CD4-positive, alpha-beta T cell treated with Interferon alpha-2 for 1 hour (primary cell): ENCODE results near the gene HNRNPR.

Experiments used
- DNase-seq, 2 donors: peaks; one replicate each; pipeline ENCODE4 v3.0.0-alpha.2; 2020 to 2022

The HNRNPR gene

DNA sequence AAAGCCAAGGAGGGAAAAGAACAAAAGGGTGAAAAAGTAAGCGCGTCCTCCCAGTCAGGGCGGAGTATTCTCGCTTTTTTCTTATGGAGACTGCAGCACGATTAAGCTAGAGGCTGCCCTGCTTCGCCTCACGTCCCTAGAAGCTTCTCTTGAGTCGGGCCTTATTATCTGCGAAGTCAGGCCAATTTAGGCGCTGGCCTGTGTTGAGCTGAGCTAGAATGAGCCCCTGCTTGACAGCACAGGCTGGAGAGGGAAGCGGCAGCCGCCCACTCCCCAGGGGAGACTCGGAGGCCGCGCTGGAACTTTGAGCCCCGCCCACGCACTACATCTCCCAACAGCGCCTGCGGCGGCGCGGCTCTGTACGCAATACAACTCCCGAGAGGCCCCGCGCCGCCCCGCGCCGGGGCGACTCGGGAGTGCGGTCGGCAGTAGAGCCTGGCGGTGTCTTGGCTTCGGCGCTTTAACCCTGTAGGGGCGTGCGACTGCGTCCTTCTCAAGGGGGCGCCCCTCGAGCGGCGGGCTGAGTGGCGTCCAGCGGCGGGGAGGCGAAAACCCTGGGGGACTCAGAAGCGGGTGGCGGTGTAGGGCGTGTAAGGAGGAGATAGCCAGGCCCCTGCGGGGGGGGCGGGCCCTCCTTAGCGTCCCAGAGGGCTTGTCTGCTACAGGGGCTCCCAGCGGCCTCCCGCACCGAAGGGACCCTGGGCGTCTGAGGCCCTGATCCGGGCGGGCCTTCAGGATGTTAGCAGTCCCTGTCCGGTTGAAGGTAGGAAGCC is 24.7 kb upstream of the HNRNPR start:
- DNase-seq, result peak; percentile 84 to 88

DNA sequence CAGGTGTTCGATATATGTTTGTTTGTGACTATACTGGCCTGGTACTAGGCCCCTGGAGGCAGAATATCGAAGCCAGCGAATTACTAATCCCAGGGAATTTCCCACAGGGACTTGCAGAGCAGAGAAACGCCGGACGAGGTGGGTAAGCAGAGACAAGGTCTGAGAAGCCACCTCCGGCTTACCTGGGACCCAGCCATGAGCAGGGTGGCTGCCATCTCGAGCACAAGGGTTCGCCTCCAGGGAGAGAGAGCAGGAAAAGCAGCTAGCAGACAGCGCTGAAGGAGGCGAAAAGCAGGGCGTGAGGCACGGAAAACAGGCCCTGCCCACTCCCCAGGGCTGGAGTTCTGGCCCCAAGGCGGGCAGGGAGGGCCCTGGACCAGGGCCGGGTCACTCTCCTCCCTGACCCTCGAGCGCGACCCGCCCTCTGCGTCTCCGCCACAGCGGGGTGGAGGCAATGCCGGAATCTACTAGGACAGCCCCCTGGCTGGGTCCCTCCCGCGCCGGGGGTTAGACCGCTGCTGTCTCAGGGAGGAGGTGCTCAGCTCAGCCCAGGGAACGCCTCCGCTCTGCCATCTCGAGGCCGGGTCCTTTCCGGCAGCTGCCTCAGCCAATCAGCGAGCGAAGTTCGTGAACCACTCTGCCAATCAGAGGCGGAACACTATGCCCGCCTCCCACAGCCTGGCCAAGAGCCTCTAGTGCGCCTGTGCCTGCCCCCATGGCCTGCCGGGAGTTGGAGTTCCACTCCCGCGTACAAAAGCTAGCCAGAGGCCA is 23.9 kb upstream of the HNRNPR start:
- DNase-seq, result peak; percentile 98 to 99

DNA sequence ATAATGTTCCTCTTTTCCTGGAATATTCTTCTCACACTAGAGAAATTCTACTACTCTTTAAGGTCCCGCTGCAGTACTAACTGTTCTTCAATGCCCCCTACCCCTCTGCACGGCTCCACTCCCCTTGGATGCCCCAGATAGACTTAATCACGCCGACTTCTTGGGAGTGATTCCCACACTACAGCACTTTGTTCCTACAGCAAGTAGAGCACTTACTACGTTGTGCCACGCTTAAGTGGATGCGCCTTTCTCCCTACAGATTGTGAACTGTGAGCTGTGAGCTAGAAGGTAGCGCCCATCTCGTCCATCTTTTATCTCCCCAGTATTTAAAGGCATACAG is 23.3 kb upstream of the HNRNPR start:
- DNase-seq, result no peak

DNA sequence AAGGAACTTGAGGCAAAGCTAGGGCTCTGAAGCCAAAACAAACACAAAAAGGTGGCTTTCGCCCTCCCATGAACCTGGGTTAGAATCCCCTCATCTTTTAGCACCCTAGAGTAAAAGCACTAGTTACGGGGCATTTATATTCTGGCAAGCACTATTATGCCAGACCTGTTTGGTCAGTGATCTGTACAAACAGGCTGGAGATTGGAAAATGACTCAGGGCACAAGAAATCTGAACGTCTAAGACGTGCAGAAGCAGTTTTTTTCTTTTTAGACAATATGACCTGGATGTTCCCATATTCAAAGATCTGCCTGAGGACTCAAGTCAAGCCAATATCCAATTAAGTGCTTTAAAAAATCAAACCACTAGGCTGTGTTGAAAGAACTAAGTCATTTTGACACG is 22.5 kb upstream of the HNRNPR start:
- DNase-seq, result no peak

DNA sequence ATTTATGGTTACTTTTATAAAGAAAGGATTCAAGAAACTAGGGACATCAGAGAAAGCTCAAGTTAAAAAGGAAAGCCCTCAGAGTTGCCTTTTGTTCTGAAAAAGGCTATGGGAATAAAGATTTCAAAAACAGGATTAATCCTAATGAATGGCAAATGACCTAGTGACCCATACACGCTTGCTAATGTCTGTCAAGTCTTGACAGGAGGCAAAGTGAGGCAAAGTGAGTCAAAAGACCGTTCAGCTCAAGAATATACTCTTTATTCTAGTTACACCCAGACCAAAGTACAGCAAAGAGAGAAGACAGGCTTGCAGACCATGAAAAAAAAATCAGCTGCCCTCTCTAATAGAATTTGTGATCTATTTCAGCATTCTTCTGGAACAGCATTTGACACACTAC is 22.1 kb upstream of the HNRNPR start:
- no peak for DNase-seq

DNA sequence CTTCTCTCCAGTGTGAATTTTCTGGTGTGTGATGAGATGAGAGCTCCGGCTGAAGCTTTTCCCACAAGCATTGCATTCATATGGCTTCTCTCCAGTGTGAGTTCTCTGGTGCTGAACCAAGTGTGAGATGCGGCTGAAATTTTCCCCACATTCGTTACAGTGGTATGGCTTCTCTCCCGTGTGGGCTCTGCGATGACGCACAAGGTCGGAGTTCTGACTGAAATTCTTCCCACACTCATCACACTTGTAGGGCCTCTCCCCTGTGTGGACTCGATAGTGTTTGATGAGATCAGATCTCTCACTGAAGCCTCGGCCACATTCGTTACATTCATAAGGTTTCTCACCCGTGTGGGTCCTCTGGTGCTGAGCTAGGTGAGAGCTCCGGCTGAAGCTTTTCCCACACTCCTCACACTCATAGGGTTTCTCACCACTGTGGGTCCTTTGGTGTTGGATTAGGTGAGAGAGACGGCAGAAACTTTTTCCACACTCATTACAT is 18.2 kb upstream of the HNRNPR start:
- DNase-seq, result no peak

DNA sequence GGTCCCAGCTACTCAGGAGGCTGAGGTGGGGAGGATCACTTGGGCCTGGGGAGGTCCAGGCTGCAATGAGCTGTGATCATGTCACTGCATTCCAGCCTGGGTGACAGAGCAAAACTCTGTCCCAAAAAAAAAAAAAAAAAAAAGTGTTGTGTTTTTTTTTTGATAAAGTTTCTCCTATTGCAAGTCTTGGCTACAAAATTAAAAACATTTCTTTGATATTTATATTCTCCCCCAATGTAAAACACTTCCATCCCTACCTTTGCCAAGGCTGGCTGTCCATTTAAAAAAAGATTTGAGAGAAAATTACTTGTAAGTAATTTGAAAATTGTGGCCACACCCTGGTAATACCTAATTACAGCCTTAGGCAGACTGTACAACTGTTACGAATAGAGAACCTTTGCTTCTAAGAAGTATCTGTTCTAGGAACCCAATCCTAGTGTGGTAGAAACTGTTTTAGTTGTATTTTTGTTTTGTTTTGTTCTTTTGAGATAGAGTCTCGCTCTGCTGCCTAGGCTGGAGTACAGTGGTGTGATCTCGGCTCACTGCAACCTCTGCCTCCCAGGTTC is 14.3 kb upstream of the HNRNPR start:
- no peak for DNase-seq

DNA sequence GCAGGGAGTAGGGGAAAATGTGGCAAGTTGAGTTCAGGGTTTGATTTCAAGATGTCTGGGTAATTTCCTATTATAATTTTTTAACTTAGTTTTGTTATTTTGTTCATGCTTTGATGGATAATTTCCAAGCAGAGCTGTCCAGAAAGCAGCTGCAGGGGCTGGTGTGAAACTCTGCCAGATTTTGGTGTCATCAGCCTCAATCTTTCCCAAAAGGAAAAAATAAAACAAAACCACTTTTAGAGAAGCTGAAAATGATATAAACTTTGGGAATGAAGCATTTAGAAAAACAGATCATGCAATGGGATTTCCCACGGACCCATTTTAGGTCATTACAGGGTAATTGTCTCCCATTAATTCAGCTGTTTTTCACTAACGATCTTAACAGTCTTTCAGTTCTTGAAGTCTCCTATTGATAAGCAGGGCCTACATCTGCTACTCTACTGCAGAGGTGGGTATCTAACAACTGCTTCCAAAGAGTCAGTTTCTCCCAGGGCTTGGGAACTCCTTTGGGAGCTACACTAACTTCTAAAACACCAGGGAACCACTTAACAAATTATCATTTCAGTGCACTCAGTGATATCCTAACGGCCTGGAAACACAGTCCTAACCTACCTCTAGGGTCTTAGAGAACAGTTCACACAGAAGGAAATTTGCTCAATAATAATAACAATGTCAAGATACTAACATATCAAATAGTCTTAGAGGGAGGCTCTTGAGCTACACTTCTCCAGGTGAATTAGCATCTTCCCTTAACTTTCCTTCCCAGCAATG is 13.2 kb upstream of the HNRNPR start:
- no peak for DNase-seq

DNA sequence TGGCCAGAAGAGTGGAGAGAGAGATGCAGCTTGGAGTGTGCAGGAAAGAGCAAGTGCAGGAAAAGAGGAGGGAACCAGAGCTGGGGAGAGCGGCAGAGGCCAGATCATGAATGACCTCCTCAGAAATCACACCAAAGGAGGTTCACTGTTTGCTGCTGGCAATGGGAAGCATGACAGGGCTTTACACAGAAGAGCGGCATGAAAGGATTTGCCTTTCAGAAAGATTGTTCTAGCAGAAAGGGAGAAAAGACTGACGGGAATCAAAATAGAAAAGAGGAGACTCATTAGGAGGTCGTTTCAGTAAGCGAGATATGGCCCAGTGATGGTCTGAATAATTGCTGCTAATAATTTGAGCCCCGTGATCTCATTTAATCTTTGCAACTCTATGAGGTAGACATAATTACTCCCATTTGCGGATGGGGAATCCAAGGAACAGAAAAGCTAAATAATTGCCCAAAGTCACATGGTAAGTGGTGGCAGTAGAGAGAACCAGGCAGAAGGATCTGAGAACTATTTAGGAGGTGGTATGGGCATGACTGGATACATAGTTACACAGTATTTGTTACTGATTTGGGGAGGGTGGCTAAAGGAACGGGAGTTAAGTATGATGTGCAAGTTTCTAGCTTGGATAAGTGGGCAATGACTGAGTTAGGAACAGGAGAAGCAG is 12.5 kb upstream of the HNRNPR start:
- no peak for DNase-seq

DNA sequence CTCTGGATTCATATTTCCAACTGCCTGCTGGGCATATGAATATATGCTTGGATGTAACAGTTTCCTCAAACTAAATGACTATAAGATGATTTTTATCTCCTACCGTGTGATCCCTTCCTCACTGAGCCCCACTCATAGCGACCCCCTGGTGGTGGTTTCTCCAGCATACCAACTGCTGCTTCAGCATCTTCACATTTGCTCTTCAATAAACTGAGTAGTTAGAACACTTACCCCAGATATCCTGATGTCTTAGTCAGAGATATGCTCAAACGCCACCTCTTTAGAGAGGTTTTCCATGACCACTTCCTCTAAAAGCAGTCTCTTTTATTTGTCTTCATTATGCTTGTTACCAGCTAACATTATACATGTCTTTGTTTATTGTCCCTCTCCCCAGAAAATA is 10.2 kb upstream of the HNRNPR start:
- no peak for DNase-seq

DNA sequence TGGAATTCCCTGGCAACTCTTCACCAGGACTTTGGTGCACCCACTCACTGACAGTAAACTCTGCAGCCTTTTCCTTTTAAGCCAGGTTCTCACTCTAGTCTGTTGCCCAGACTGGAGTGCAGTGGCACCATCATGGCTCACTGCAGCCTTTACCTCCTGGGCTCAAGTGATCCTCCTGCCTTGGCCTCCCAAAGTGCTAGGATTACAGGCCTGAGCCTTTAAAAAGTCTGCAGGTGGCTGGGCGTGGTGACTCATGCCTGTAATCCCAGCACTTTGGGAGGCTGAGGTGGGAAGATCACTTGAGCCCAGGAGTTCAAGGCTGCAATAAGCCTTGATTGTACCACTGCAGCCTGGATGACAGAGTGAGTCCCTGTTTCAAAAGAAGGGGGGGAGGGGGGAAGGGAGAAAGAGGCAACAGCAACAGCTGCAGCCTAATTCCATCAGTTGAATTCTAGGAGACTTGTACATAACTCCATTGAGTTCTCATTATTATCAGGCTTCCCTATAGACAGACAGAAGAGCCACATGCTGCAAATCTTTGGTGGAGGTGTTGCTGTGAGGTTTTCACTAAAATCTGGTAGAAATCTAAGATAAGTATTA is 8.1 kb upstream of the HNRNPR start:
- no peak for DNase-seq

DNA sequence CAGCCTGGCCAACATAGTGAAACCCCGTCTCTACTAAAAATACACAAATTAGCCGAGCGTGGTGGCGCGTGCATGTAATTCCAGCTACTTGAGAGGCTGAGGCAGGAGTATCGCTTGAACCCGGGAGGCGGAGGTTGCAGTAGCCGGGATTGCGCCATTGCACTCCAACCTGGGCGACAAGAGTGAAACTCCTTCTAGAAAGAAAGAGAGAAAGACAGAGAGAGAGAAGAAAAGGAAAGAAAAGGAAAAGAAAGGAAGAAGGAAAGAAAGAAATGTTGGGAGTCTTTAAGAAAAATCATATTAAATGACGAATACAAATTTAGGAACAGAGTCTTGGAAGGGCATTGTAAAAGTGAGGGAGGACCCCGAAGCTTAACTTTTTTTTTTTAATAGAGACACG is 1.8 kb upstream of the HNRNPR start:
- DNase-seq, result no peak

DNA sequence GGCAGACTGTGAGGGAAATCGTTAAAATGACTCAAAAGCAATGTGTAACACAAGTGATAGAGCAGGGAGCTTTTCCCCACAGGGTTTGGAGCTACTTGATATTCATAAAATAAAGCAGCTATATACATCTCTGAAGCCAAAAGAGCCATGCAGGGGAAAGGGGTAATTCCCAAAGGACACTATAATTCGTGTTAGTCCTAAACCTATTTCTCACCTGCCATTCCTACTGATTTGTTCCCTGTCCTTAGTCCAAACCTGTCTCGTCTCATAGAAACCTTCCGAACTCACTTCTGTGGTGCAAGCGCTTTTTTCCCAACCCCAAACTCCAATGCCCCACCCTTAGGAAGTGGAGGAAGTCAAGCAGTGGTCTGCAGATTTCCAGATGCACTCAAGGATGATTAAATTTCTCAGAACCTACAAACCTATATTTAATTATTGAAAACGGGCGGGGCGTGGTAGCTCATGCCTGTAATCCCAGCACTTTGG is 946 bp upstream of the HNRNPR start:
- no peak for DNase-seq

DNA sequence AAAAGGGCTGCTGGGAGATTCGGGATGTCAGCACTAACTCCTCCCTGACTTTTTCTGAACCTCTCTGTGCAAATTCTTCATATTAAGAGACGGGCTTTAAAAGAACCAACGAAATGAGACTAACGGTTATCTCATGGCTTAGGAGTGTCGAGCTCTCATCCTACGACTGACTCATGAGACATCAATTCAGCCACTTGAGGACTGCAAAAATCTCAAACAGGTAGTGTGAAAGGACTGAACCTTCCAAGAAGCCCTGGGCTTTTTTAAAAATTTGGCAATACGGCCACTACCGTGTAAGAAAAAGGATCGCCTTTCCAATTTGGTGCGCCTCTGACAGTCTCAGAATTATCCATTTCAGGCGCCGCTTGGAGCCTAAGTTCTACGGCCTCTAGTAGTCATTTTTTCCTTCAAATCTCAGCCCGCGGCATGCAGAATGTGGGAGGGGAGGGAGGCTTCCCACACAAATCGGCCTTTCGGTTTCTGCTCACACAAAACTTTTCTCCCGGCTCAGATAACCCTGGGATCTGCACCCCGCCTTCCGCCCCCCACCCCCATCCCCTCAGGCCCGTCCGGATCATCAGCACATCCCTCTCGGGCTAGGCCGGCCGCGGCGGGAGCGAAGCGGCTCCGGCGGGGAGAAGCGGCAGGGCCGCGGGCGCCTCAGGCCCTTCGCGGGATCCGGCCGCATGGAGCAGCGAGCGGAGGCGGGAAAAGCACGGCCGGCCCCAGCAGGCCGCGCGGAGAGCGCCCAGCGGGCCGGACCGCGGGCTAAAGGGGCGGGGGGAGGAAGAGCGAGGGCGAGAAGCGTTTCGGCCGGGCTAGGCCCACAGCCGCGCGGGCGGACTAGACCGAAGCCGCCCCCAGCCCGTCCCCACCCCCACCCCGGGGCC is 618 bp downstream of the HNRNPR start:
- DNase-seq, result peak in 1 of 2 donors; percentile 33

DNA sequence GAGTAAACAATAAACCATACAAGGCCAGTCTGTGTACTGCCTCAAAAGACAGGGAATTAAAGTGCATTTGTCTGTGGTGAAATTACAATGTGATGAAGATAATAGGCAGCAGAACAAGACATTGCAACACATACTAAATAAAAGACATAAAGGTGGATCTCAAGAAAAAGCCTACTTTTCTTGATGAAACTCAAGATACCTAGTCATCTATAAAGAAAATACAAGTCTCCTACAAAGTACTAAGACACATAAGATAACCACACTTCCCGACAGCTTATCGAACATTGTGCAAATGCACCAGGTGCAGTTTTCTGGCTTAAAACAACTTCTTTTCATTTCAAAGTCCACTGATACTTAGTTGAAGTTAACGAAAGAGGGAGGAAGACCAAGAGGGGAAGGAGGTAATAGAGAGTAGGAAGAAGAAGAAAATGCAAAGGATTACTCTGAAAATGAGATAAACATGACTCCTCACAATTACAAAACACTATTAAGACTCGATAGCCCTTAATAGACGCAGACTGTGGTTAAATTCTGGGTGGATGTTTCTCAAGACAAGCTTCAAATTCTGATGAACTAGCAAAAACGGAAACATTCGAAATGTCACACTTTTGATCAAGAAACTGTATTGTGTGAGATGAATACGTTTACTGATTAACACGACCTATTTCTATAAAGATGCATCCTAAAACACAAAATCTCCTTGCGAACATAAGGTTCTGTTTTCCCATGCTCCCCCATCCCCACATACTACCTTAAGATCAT is 2.0 kb downstream of the HNRNPR start:
- DNase-seq, result peak in 1 of 2 donors; percentile 24

DNA sequence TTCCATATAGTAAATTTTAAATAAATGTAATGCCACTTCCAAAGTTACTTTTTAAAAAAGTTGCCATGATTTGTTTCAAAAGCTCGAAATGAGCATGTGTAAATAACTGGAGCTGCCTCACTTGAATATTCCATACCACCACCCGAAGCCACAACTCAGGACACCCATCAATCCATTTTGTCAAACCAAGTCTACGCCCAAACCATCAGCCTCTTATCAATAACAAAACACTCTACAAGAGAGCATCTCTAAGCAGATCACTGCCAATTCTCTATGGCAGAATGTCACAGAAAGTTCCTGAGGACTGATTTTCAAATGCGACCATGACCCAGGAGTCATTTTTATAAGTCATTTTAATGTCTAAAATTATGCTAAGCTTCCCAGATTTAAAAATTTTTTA is 4.5 kb downstream of the HNRNPR start:
- no peak for DNase-seq

DNA sequence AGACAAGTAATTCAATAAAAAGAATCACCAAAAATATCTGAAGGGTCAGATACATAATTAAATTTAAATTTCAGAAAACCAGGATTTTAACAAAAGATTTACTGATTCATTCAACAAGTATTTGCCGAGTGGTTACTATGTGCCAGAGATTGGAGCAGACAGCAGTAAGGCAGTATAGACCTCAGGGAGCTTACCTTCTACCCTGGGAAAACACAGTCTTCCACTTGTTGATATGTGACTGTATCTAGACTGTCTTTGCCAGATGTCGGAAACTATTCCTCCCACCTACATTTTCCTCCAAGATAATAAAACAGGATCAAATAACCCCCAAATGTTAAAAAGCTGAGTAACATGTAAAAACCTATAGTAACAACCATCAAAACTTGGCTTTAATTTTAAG is 6.2 kb downstream of the HNRNPR start:
- no peak for DNase-seq

DNA sequence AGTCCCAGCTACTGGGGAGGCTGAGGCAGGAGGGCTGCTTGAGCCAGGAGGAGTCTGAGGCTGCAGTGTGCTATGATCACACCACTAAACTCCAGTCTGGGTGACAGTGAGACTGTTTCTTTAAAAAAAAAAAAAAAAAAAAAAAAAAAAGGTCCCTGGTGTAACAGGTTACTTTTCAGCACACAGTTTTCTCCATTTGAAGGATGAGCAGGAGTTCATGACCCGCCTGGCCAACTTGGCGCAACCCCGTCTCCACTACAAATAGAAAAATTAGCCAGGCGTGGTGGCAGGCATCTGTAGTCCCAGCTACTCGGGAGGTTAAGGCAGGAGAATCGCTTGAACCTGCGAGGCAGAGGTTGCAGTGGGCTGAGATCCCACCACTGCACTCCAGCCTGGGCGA is 12.4 kb downstream of the HNRNPR start:
- DNase-seq, result no peak

DNA sequence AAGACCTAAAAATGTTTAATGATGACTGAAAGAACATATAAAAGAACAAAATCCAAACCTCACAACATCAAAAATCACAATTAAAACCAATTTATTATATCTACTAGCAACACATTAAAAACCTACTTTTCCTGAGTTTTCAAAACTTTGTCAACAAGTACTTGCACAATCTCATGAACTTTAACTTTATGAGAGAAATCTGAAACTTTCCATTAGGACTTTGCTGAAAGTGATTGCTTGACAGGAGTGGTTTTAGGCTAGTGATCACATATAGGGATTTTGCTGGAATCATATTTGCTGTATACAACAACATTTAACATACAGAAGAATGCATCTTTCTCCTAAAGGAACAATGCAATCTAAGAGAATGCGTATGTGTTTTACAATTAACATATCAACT is 13.2 kb downstream of the HNRNPR start:
- DNase-seq, result no peak

DNA sequence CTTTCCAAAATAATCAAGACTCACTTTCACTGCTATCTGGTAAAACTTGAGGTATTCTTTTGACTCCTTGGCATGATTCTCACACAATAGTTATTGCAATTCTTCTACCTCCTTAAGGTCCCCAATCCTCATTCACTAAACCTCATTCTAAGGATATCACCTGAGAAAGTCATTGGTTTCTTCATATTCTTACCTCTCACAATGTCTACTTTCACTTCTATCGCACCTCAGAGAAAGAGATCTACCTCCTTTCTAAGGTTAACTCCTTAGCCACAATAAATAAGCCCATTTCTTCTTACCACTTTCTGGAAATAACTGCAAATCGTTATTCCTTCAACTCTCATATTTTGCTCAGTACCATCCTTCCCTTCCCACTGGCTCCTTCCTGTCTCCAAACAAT is 18.7 kb downstream of the HNRNPR start:
- no peak for DNase-seq
